Esophagus muscularis mucosa (tissue), 4 donors: ENCODE data around the gene TEX2. TPM values are rescaled to one million over a fixed set of nuclear protein-coding genes. Genes with fewer than 3 reads are reported as not detected.
A peak's percentile ranks its signal among the peaks of the same experiment; 100 is the strongest.

Experiments
- DNase-seq: peaks from one replicate; pipeline ENCODE4 v3.0.0-alpha.2; 2017; ENCODE audit errors: extremely low spot score
- H3K27ac ChIP-seq, 4 donors: fragments of 200-600 bp; sonication (generic); replicated peaks in 1 of 4; 1 replicate in 3 of 4; 2 replicates in 1 of 4; pipeline ENCODE4 v1.5.1; 2016 to 2019; ENCODE audit warnings: mild to moderate bottlenecking in 1 of 4
- H3K27me3 ChIP-seq, 4 donors: fragments of 200-600 bp; sonication (generic); one replicate each; pipeline versions ENCODE4 v1.5.1 to v1.6.0; 2016 to 2019
- H3K36me3 ChIP-seq, 4 donors: fragments of 200-600 bp; sonication (generic); one replicate each; pipeline ENCODE4 v1.5.1; 2016 to 2019
- H3K4me1 ChIP-seq, 4 donors: fragments of 200-600 bp; sonication (generic); one replicate each; pipeline ENCODE4 v1.5.1; 2016 to 2019
- H3K4me3 ChIP-seq, 4 donors: fragments of 200-600 bp; sonication (generic); 1 replicate in 2 of 4; 2 replicates in 2 of 4; pipeline ENCODE4 v1.5.1; 2016 to 2019; ENCODE audit warnings: mild to moderate bottlenecking in 4 of 4, moderate library complexity in 1 of 4
- H3K9me3 ChIP-seq, 4 donors: fragments of 200-600 bp; sonication (generic); 1 replicate in 3 of 4; 2 replicates in 1 of 4; pipeline ENCODE4 v1.5.1; 2016 to 2019
- CTCF ChIP-seq, 3 experiments: fragments of 200-600 bp in 2 of 3; fragments of 450-650 bp in 1 of 3; sonication (generic) in 2 of 3; IDR thresholded peaks; one replicate each; pipeline ENCODE4 v1.5.1; 2017 to 2019; ENCODE audit warnings: antibody characterized with exemption in 3 of 3, mild to moderate bottlenecking in 2 of 3, moderate library complexity in 1 of 3
- EP300 ChIP-seq: sonication (generic); formaldehyde crosslinking; IDR thresholded peaks from one replicate; pipeline ENCODE4 v1.6.1; 2017; ENCODE audit warnings: antibody characterized with exemption
- POLR2A ChIP-seq: fragments of 450-650 bp; IDR thresholded peaks from one replicate; pipeline ENCODE4 v1.6.1; 2017; ENCODE audit warnings: antibody characterized with exemption, moderate library complexity, mild to moderate bottlenecking, low read depth
- POLR2AphosphoS5 ChIP-seq, 2 donors: sonication (generic); formaldehyde crosslinking; IDR thresholded peaks; one replicate each; pipeline ENCODE4 v1.6.1; 2017; ENCODE audit warnings: antibody characterized with exemption in 2 of 2
- WGBS: methylation state at CpG from one replicate; pipeline ENCODE4 v1.1.5; 2018; 5-methylcytosine and 5-hydroxymethylcytosine counted together
- intact Hi-C: fragments of 100-400 bp; cut with DNase I; formaldehyde crosslinking; loops from one replicate; pipeline ENCODE4 v1.15.1; 2023
- total RNA-seq, 4 donors: library from RNA; depleted of rRNA; stranded (reverse); fragments of >200 nt; gene quantifications; one replicate each; pipeline versions ENCODE4 v1.1.0 to v1.2.1, GENCODE V29; 2016

The TEX2 gene
- total RNA-seq, 4 donors from 2014 or later, result 32.6 to 58.7 (median 46.1) TPM

- Histone ChIP-seq H3K27me3 (no peaks in the 10 kb centered on the region), H3K4me3 (no peak overlapping the region), H3K27ac (no peak overlapping the region), H3K9me3 (peaks cover 0 to 8% (median 6%) of the 10 kb centered on the region in 4 donors), H3K4me1 (no peaks in the 10 kb centered on the region), H3K36me3 (no peaks in the 10 kb centered on the region)
- intact Hi-C loops, result no loop called here
- DNase-seq, result no peak
- no peak for TF ChIP-seq EP300
- no peak for TF ChIP-seq POLR2AphosphoS5 (IDR thresholded peaks at IDR 0.05)
- TF ChIP-seq POLR2A, result no peak
- TF ChIP-seq CTCF (IDR thresholded peaks at IDR 0.05), result no peak
- WGBS, result 82% methylated on average over 9 of the region's 9 CpGs
Observed at GRCh38 chr17:64291268-64291851, 28.3 kb upstream of the TEX2 start.

- Histone ChIP-seq H3K4me3 (no peak overlapping the region), H3K27ac (no peak overlapping the region), H3K9me3 (peaks cover 0 to 8% (median 6%) of the 10 kb centered on the region in 4 donors), H3K27me3 (no peaks in the 10 kb centered on the region), H3K4me1 (no peaks in the 10 kb centered on the region), H3K36me3 (no peaks in the 10 kb centered on the region)
- DNase-seq, result no peak
- intact Hi-C loops, result loop anchor here (10.0 kb wide), 3 partner anchors 225 to 375 kb away; partner anchors contain the start of genes CSHL1 and GH1
- 39% methylated on average over 4 of the region's 4 CpGs for WGBS
- TF ChIP-seq CTCF (IDR thresholded peaks at IDR 0.05) (no peak), POLR2A (no peak), POLR2AphosphoS5 (IDR thresholded peaks at IDR 0.05) (no peak), EP300 (no peak)
Observed at GRCh38 chr17:64289741-64290141, 26.7 kb upstream of the TEX2 start.

GRCh38 chr17:64282753-64283080 is 19.7 kb upstream of the TEX2 start:
- Histone ChIP-seq H3K4me3 (no peak overlapping the region), H3K27me3 (no peaks in the 10 kb centered on the region), H3K36me3 (no peaks in the 10 kb centered on the region), H3K27ac (no peak overlapping the region), H3K9me3 (no peaks in the 10 kb centered on the region), H3K4me1 (peaks cover 7 to 17% (median 11%) of the 10 kb centered on the region in 4 donors)
- no peak for DNase-seq
- intact Hi-C loops, result loop anchor here (5.0 to 10.0 kb wide), 4 partner anchors 135 to 368 kb away; partner anchors contain the start of genes CSHL1 and GH1
- TF ChIP-seq POLR2AphosphoS5 (IDR thresholded peaks at IDR 0.05) (no peak), CTCF (IDR thresholded peaks at IDR 0.05) (no peak), POLR2A (no peak), EP300 (no peak)
- WGBS, result 40% methylated on average over 4 of the region's 4 CpGs

GRCh38 chr17:64281962-64282752 is 19.1 kb upstream of the TEX2 start:
- H3K4me3 ChIP-seq, result no peak overlapping the region
- peaks cover 13 to 23% (median 17%) of the 10 kb centered on the region in 4 donors for H3K4me1 ChIP-seq
- H3K27ac ChIP-seq, result no peak overlapping the region
- 31% methylated on average over 11 of the region's 19 CpGs for WGBS
- no peak for DNase-seq
- intact Hi-C loops, result loop anchor here (5.0 to 10.0 kb wide), 4 partner anchors 135 to 367 kb away; partner anchors contain the start of genes CSHL1 and GH1
- no peaks in the 10 kb centered on the region for H3K27me3 ChIP-seq
- TF ChIP-seq EP300 (no peak), CTCF (IDR thresholded peaks at IDR 0.05) (peak; percentile 74 to 81 (median 79)), POLR2AphosphoS5 (IDR thresholded peaks at IDR 0.05) (peak in 1 of 2 donors; percentile 18)
- no peaks in the 10 kb centered on the region for H3K9me3 ChIP-seq
- H3K36me3 ChIP-seq, result no peaks in the 10 kb centered on the region
